Fibroblast of mammary gland (primary cell): ENCODE data around the gene TRMT1.

Experiments used
- DNase-seq: peaks from one replicate; pipeline ENCODE4 v3.0.0-alpha.2; 2010; ENCODE audit warnings: low read depth
- H3K4me3 ChIP-seq: 2 replicates; pipeline ENCODE4 v1.5.1; 2011; ENCODE audit warnings: low read depth, mild to moderate bottlenecking, low read length, moderate library complexity; ENCODE audit not compliant: control insufficient read depth
- CTCF ChIP-seq: conservative IDR thresholded peaks from 2 replicates; pipeline ENCODE4 v1.5.1; 2011; ENCODE audit warnings: low read depth, low read length, inconsistent platforms; ENCODE audit not compliant: control insufficient read depth, insufficient read depth

TRMT1 gene

GRCh38 chr19:13060233-13060963, 56.1 kb downstream of the TRMT1 start:
- no peak for TF ChIP-seq CTCF
- peak; percentile 35 for DNase-seq
- no peak overlapping the region for H3K4me3 ChIP-seq

- H3K4me3 ChIP-seq: no peak overlapping the region
- TF ChIP-seq CTCF: peak; percentile 4
- DNase-seq: peak; percentile 30
Observed at GRCh38 chr19:13058951-13059660, 57.4 kb downstream of the TRMT1 start.

- TF ChIP-seq CTCF: no peak
- no peak overlapping the region for H3K4me3 ChIP-seq
- no peak for DNase-seq
Observed at GRCh38 chr19:13057744-13058143, 58.8 kb downstream of the TRMT1 start.

- TF ChIP-seq CTCF: no peak
- no peak for DNase-seq
- no peak overlapping the region for H3K4me3 ChIP-seq
Observed at GRCh38 chr19:13057147-13057572, 59.4 kb downstream of the TRMT1 start.

DNA sequence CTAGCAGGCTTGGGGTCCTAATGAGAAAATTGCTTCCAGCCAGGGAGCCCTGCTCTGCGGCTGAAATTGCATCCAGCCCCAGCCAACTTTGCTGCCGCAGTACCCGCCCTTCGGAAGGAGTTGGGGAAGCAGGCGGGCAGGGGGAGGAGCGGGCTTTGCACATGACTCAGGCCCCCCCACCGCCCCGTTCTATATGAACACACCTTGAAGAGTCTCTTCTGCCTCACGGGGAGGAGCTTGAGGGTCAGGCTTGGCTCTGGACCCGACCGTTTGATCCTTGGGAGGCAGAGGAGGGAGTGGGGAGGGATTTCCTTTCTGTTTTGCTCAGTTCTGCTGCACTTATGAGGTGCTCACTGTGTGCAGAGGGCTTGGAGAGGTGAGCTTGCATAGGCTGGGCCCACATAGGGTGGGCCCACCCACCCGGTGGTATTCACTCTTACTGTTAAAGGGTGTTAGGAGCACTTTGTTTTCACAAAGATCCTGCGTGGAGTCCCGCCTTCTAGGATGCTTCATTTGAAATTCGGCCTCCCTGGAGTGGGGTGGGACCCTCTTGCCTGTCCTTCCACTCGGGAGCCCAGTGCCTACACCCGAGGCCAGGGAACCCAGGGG, 60.4 kb downstream of the TRMT1 start:
- TF ChIP-seq CTCF: no peak
- DNase-seq: peak; percentile 76
- no peak overlapping the region for H3K4me3 ChIP-seq

- H3K4me3 ChIP-seq: peak overlapping the region; percentile 16
- no peak for TF ChIP-seq CTCF
- peak; percentile 86 for DNase-seq
Observed at GRCh38 chr19:13055213-13056051, 61.1 kb downstream of the TRMT1 start.
